COLO668 (cell line): ENCODE data around the gene TNFRSF17.
"Not testable (repeated sequence)": the region's sequence is repeated elsewhere in the genome, so short reads cannot be mapped to it uniquely, and the experiment has no call there.

Experiments used
- DNase-seq: peaks from one replicate; lab custom pipeline; 2025; ENCODE audit not compliant: unreplicated experiment; lab: John Stamatoyannopoulos, UW

TNFRSF17 gene

GRCh38 chr16:11968577-11968976 lies 3.6 kb downstream of the TNFRSF17 start:
- no peak for DNase-seq

GRCh38 chr16:11970292-11970691 lies 5.3 kb downstream of the TNFRSF17 start:
- not testable (repeated sequence) for DNase-seq

- no peak for DNase-seq
Measured at GRCh38 chr16:11972128-11972527, 7.1 kb downstream of the TNFRSF17 start.

- no peak for DNase-seq
Measured at GRCh38 chr16:11973070-11973469, 8.1 kb downstream of the TNFRSF17 start.

- DNase-seq, result peak; percentile 32
Measured at GRCh38 chr16:11976850-11977375, 11.9 kb downstream of the TNFRSF17 start.

- DNase-seq, result no peak
Measured at GRCh38 chr16:11977376-11978041, 12.5 kb downstream of the TNFRSF17 start.

GRCh38 chr16:11978080-11978479 lies 13.1 kb downstream of the TNFRSF17 start:
- DNase-seq, result no peak

GRCh38 chr16:11979013-11979672 lies 14.1 kb downstream of the TNFRSF17 start:
- DNase-seq, result no peak

- no peak for DNase-seq
Measured at GRCh38 chr16:11980136-11980844, 15.3 kb downstream of the TNFRSF17 start.

- DNase-seq, result no peak
Measured at GRCh38 chr16:11985250-11985649, 20.2 kb downstream of the TNFRSF17 start.

- DNase-seq, result no peak
Measured at GRCh38 chr16:11986521-11987057, 21.6 kb downstream of the TNFRSF17 start.

GRCh38 chr16:11988258-11988978 lies 23.4 kb downstream of the TNFRSF17 start:
- no peak for DNase-seq

GRCh38 chr16:11990702-11991390 lies 25.8 kb downstream of the TNFRSF17 start:
- DNase-seq, result no peak

GRCh38 chr16:11992008-11992584 lies 27.1 kb downstream of the TNFRSF17 start:
- DNase-seq, result no peak

- no peak for DNase-seq
Measured at GRCh38 chr16:11992586-11993524, 27.8 kb downstream of the TNFRSF17 start.

GRCh38 chr16:11994143-11995119 lies 29.4 kb downstream of the TNFRSF17 start:
- no peak for DNase-seq

GRCh38 chr16:11996433-11997330 lies 31.7 kb downstream of the TNFRSF17 start:
- DNase-seq, result no peak
